CD4-positive, CD25-positive, alpha-beta regulatory T cell (primary cell): ENCODE measurements around the gene WWOX. TPM values are rescaled to one million over a fixed set of nuclear protein-coding genes. Genes with fewer than 3 reads are reported as not detected.
"Not testable (repeated sequence)": the region's sequence is repeated elsewhere in the genome, so short reads cannot be mapped to it uniquely, and the experiment has no call there.

Experiments
- ATAC-seq, 2 donors: fragments of 150-1000 bp; cut with Tn5 transposase; one replicate each; pipeline ENCODE4 v1.10.0; 2021; ENCODE audit warnings: low read depth in 2 of 2, moderate number of reproducible peaks in 2 of 2, moderate library complexity in 1 of 2
- DNase-seq, 3 donors: peaks; one replicate each; pipeline versions ENCODE4 v3.0.0 to v3.0.0-alpha.2; 2012 to 2022; ENCODE audit warnings: mixed read lengths in 1 of 3
- H3K27ac ChIP-seq: one replicate; pipeline ENCODE4 v1.7.0; 2013; ENCODE audit warnings: mild to moderate bottlenecking, low read length; ENCODE audit not compliant: insufficient read depth, poor library complexity, severe bottlenecking
- H3K27me3 ChIP-seq: one replicate; pipeline ENCODE4 v1.7.0; 2013; ENCODE audit warnings: low read length; ENCODE audit not compliant: control insufficient read depth, insufficient read depth
- H3K36me3 ChIP-seq: one replicate; pipeline ENCODE4 v1.7.0; 2013; ENCODE audit warnings: mild to moderate bottlenecking, low read length, moderate library complexity; ENCODE audit not compliant: control insufficient read depth, insufficient read depth
- H3K4me1 ChIP-seq: 2 replicates; pipeline ENCODE4 v1.7.0; 2013; ENCODE audit warnings: mild to moderate bottlenecking, low read length; ENCODE audit not compliant: insufficient read depth, control insufficient read depth, poor library complexity, severe bottlenecking
- H3K4me3 ChIP-seq: one replicate; pipeline ENCODE4 v1.7.0; 2013; ENCODE audit warnings: low read depth, mild to moderate bottlenecking, low read length, moderate library complexity
- H3K9me3 ChIP-seq, 2 experiments: 1 replicate in 1 of 2; 2 replicates in 1 of 2; pipeline ENCODE4 v1.7.0; 2013; ENCODE audit warnings: low read length in 2 of 2, mild to moderate bottlenecking in 1 of 2, moderate library complexity in 1 of 2; ENCODE audit not compliant: control insufficient read depth in 2 of 2
- H3K27ac Mint-ChIP-seq, 3 donors: one replicate each; pipeline ENCODE4 v1.8.0; 2020 to 2022; ENCODE audit warnings: mild to moderate bottlenecking in 3 of 3, mixed read lengths in 3 of 3, moderate library complexity in 2 of 3
- H3K27me3 Mint-ChIP-seq: one replicate; pipeline ENCODE4 v1.8.0; 2022; ENCODE audit warnings: mild to moderate bottlenecking, mixed read lengths
- H3K36me3 Mint-ChIP-seq: one replicate; pipeline ENCODE4 v1.8.0; 2020; ENCODE audit warnings: mixed read lengths
- H3K4me1 Mint-ChIP-seq, 4 donors: one replicate each; pipeline ENCODE4 v1.8.0; 2020 to 2022; ENCODE audit warnings: mixed read lengths in 4 of 4, mild to moderate bottlenecking in 1 of 4
- H3K4me3 Mint-ChIP-seq, 4 donors: one replicate each; pipeline ENCODE4 v1.8.0; 2020 to 2022; ENCODE audit warnings: mild to moderate bottlenecking in 4 of 4, mixed read lengths in 4 of 4, moderate library complexity in 3 of 4
- H3K9me3 Mint-ChIP-seq, 7 donors: one replicate each; pipeline ENCODE4 v1.8.0; 2020 to 2022; ENCODE audit warnings: mixed read lengths in 7 of 7, mild to moderate bottlenecking in 3 of 7, moderate library complexity in 2 of 7
- polyA plus RNA-seq, 4 donors: library from polyadenylated mRNA; unstranded; fragments of 300-500 nt; fragmentation: Illumina TruSeq; gene quantifications; one replicate each; pipeline ENCODE4 v1.2.3, GENCODE V29; 2021
- total RNA-seq: library from RNA; stranded (reverse); gene quantifications from one replicate; pipeline ENCODE4 v1.2.3, GENCODE V29; 2022

The WWOX gene
- total RNA-seq (18.6 TPM), polyA plus RNA-seq (10 to 100 TPM; 10.3 to 13.6 (median 11.9) TPM)

DNA sequence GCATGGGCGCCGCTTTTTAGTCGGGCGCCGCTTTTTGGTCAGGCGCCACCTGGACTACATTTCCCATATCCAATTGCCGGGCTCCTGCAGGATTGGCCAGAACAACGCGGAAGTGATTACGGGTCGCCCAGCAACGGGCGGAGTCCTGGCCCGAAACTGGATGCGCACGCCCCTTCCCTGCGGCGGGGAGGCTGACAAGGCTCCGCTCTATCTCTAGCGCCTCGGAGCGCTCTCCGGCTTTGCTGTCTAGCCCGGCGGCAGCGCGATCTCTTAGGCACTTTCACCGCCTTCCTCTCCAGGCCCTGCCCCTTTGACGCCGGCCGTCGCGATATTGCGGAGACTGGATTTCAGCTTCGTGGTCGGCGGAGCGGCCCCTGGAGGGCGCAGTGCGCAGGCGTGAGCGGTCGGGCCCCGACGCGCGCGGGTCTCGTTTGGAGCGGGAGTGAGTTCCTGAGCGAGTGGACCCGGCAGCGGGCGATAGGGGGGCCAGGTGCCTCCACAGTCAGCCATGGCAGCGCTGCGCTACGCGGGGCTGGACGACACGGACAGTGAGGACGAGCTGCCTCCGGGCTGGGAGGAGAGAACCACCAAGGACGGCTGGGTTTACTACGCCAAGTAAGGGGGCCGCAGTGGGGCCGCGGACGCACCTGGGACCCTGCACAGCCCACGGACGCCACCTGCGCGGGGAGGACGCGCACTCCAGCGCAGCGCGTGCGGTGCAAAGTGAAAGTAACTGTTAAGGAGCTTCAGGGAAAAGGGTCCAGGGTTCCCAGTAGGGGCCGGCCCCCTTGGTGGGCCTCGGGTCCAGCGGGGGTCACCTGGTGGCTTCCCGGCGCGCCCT, at the start of gene WWOX:
WWOX (plus strand) TSS at position 384 of the 841 bp plus-strand sequence.
- no peaks in the 10 kb centered on the region for H3K36me3 Mint-ChIP-seq
- H3K9me3 Mint-ChIP-seq: peaks cover 0 to 2% (median 0%) of the 10 kb centered on the region in 7 donors
- Histone ChIP-seq H3K4me3 (peak within 1 kb of the TSS; percentile 88), H3K9me3 (no peaks in the 10 kb centered on the region), H3K27ac (peak within 1 kb of the TSS; percentile 94), H3K36me3 (no peaks in the 10 kb centered on the region), H3K4me1 (peaks cover 18% of the 10 kb centered on the region), H3K27me3 (peaks cover 2% of the 10 kb centered on the region)
- DNase-seq (peak; percentile 96 to 99 (median 97)), ATAC-seq (peak; percentile 96 to 97)
- H3K4me3 Mint-ChIP-seq: peak within 1 kb of the TSS; percentile 87 to 96 (median 90)
- peak within 1 kb of the TSS; percentile 82 to 92 (median 83) for H3K27ac Mint-ChIP-seq
- peaks cover 11 to 41% (median 21%) of the 10 kb centered on the region in 4 donors for H3K4me1 Mint-ChIP-seq
- H3K27me3 Mint-ChIP-seq: peaks cover 8% of the 10 kb centered on the region

- Histone ChIP-seq H3K27ac (no peak overlapping the region), H3K9me3 (no peaks in the 10 kb centered on the region), H3K4me3 (no peak overlapping the region), H3K27me3 (no peaks in the 10 kb centered on the region), H3K36me3 (no peaks in the 10 kb centered on the region), H3K4me1 (no peaks in the 10 kb centered on the region)
- Mint-ChIP-seq H3K27me3 (peaks cover 14% of the 10 kb centered on the region), H3K9me3 (no peaks in the 10 kb centered on the region), H3K4me1 (no peaks in the 10 kb centered on the region), H3K27ac (no peak overlapping the region), H3K4me3 (no peak overlapping the region), H3K36me3 (no peaks in the 10 kb centered on the region)
- DNase-seq (no peak), ATAC-seq (no peak)
Observed at GRCh38 chr16:78050734-78051400, 48.6 kb upstream of the WWOX start.

- no peaks in the 10 kb centered on the region for H3K9me3 Mint-ChIP-seq
- H3K4me1 ChIP-seq: no peaks in the 10 kb centered on the region
- DNase-seq (no peak), ATAC-seq (no peak)
- no peaks in the 10 kb centered on the region for H3K36me3 ChIP-seq
- H3K27ac Mint-ChIP-seq: no peak overlapping the region
- no peaks in the 10 kb centered on the region for H3K9me3 ChIP-seq
- H3K27me3 Mint-ChIP-seq: peaks cover 8% of the 10 kb centered on the region
- H3K27ac ChIP-seq: no peak overlapping the region
- H3K4me3 Mint-ChIP-seq: no peak overlapping the region
- no peaks in the 10 kb centered on the region for H3K36me3 Mint-ChIP-seq
- no peak overlapping the region for H3K4me3 ChIP-seq
- no peaks in the 10 kb centered on the region for H3K4me1 Mint-ChIP-seq
- no peaks in the 10 kb centered on the region for H3K27me3 ChIP-seq
Observed at GRCh38 chr16:78057803-78058564, 41.5 kb upstream of the WWOX start.

DNA sequence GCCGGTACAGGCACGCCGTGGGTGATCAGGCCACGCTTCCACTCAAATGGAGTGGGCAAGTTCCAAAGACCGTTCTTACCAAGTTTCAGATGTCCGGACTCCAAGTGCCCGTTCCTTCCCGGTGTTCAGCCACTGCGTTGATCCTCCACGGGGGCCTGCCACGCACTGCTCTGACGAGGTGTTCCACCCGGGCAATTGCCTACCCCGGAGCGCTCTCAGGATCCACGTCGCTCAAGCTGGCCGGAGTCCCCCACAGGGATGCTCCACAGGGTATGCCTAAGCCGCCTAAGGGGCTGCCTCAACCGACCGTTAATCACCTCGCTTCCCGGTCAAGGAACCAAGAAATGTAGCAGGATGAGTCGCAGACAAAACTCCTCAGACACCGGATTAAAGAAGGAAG, 39.6 kb upstream of the WWOX start:
- not testable (repeated sequence) for H3K36me3 ChIP-seq, H3K9me3 ChIP-seq, DNase-seq, H3K4me3 Mint-ChIP-seq, H3K4me1 Mint-ChIP-seq, H3K27me3 ChIP-seq, H3K27ac ChIP-seq, H3K36me3 Mint-ChIP-seq, H3K4me3 ChIP-seq, H3K27ac Mint-ChIP-seq, ATAC-seq, H3K9me3 Mint-ChIP-seq, H3K4me1 ChIP-seq
- H3K27me3 Mint-ChIP-seq: peaks cover 14% of the 10 kb centered on the region

GRCh38 chr16:78060295-78060694, 39.2 kb upstream of the WWOX start:
- H3K36me3 ChIP-seq: no peaks in the 10 kb centered on the region
- DNase-seq: no peak
- H3K4me3 ChIP-seq: no peak overlapping the region
- Mint-ChIP-seq H3K4me1 (no peaks in the 10 kb centered on the region), H3K27me3 (peaks cover 14% of the 10 kb centered on the region), H3K36me3 (no peaks in the 10 kb centered on the region), H3K4me3 (no peak overlapping the region), H3K27ac (no peak overlapping the region), H3K9me3 (peaks cover 0 to 3% (median 0%) of the 10 kb centered on the region in 7 donors)
- no peak overlapping the region for H3K27ac ChIP-seq
- no peaks in the 10 kb centered on the region for H3K4me1 ChIP-seq
- no peaks in the 10 kb centered on the region for H3K27me3 ChIP-seq
- ATAC-seq: no peak
- no peaks in the 10 kb centered on the region for H3K9me3 ChIP-seq

GRCh38 chr16:78060809-78061208, 38.6 kb upstream of the WWOX start:
- no peak for DNase-seq
- Mint-ChIP-seq H3K36me3 (no peaks in the 10 kb centered on the region), H3K27me3 (peaks cover 17% of the 10 kb centered on the region), H3K4me3 (no peak overlapping the region), H3K27ac (no peak overlapping the region), H3K4me1 (no peaks in the 10 kb centered on the region), H3K9me3 (peaks cover 0 to 4% (median 0%) of the 10 kb centered on the region in 7 donors)
- no peaks in the 10 kb centered on the region for H3K4me1 ChIP-seq
- no peaks in the 10 kb centered on the region for H3K27me3 ChIP-seq
- ATAC-seq: no peak
- H3K36me3 ChIP-seq: no peaks in the 10 kb centered on the region
- no peak overlapping the region for H3K27ac ChIP-seq
- H3K9me3 ChIP-seq: no peaks in the 10 kb centered on the region
- no peak overlapping the region for H3K4me3 ChIP-seq

GRCh38 chr16:78065319-78065718, 34.1 kb upstream of the WWOX start:
- no peak for DNase-seq
- Histone ChIP-seq H3K27me3 (peaks cover 3% of the 10 kb centered on the region), H3K4me3 (no peak overlapping the region), H3K9me3 (no peaks in the 10 kb centered on the region), H3K27ac (no peak overlapping the region), H3K36me3 (no peaks in the 10 kb centered on the region), H3K4me1 (no peaks in the 10 kb centered on the region)
- Mint-ChIP-seq H3K27ac (no peak overlapping the region), H3K4me1 (no peaks in the 10 kb centered on the region), H3K27me3 (peaks cover 29% of the 10 kb centered on the region), H3K4me3 (no peak overlapping the region), H3K9me3 (peaks cover 0 to 4% (median 2%) of the 10 kb centered on the region in 7 donors), H3K36me3 (no peaks in the 10 kb centered on the region)
- no peak for ATAC-seq
